Right lobe of liver (tissue), 6 donors: Measurements from ENCODE around the gene TRIM41. TPM values are rescaled to one million over a fixed set of nuclear protein-coding genes. Genes with fewer than 3 reads are reported as not detected.

Source experiments
- ATAC-seq, 4 donors: fragments of 200-7000 bp; cut with Tn5 transposase; one replicate each; pipeline ENCODE4 v1.9.1; 2020; ENCODE audit warnings: mild to moderate bottlenecking in 4 of 4, moderate library complexity in 4 of 4
- DNase-seq, 3 donors: peaks; one replicate each; pipeline ENCODE4 v3.0.0-alpha.2; 2020
- H3K27ac ChIP-seq, 3 donors: fragments of 200-600 bp; one replicate each; pipeline ENCODE4 v1.8.0; 2022
- H3K27me3 ChIP-seq, 2 donors: fragments of 200-600 bp; one replicate each; pipeline ENCODE4 v1.8.0; 2022
- H3K36me3 ChIP-seq, 4 donors: fragments of 200-600 bp; sonication (generic) in 1 of 4; one replicate each; pipeline versions ENCODE4 v1.5.1 to v1.8.0; 2017 to 2022; ENCODE audit warnings: control low read depth in 1 of 4
- H3K4me1 ChIP-seq, 4 donors: fragments of 200-600 bp; sonication (generic) in 1 of 4; one replicate each; pipeline versions ENCODE4 v1.5.1 to v1.8.0; 2017 to 2022; ENCODE audit warnings: control low read depth in 1 of 4
- H3K4me3 ChIP-seq, 3 donors: fragments of 200-600 bp; one replicate each; pipeline ENCODE4 v1.8.0; 2022
- H3K9me3 ChIP-seq, 4 donors: fragments of 200-600 bp; sonication (generic) in 1 of 4; one replicate each; pipeline versions ENCODE4 v1.5.1 to v1.8.0; 2017 to 2022; ENCODE audit warnings: control low read depth in 1 of 4
- CTCF ChIP-seq, 4 donors: fragments of 200-600 bp in 3 of 4; fragments of 450-650 bp in 1 of 4; IDR thresholded peaks; one replicate each; pipeline versions ENCODE4 v1.5.1 to v1.8.0; 2016 to 2022; ENCODE audit warnings: antibody characterized with exemption in 4 of 4, mild to moderate bottlenecking in 2 of 4
- POLR2A ChIP-seq: fragments of 450-650 bp; IDR thresholded peaks from one replicate; pipeline ENCODE4 v1.6.1; 2017; ENCODE audit warnings: antibody characterized with exemption, mild to moderate bottlenecking
- WGBS: methylation state at CpG from one replicate; pipeline ENCODE4 v1.1.6; 2018; ENCODE audit warnings: low coverage, low lambda C conversion rate; ENCODE audit not compliant: insufficient coverage; ENCODE audit errors: missing lambda C conversion rate; 5-methylcytosine and 5-hydroxymethylcytosine counted together
- intact Hi-C, 2 donors: fragments of 100-400 bp; cut with DNase I; formaldehyde crosslinking; loops; one replicate each; pipeline versions ENCODE4 v1.11.2 to v1.14.1; 2022
- total RNA-seq, 6 experiments: library from RNA; depleted of rRNA in 2 of 6; stranded (reverse); fragments of >200 nt in 2 of 6; fragmentation: NEBNext Ultra II Directional in 3 of 6; extraction: Animal tissue kit (Norgen Biotek cat#: 25700) in 3 of 6; gene quantifications; one replicate each; pipeline versions ENCODE4 v1.1.0 to v1.2.4, GENCODE V29; 2016 to 2023
- donor health status: DM: no; HTN: yes; CAD: no.
- donor health status: DM: no; HTN: no; CAD: no.
- donor health status: DM: no; HTN: no; CAD: no.
- donor health status: DM: no; HTN: yes; CAD: no.
- donor health status: DM: no; HTN: yes; CAD: no.

Gene TRIM41
- total RNA-seq, 6 experiments from 2014 or later, result 7.3 to 20.6 (median 15.9) TPM

GRCh38 chr5:181239062-181239663, 16.1 kb downstream of the TRIM41 start:
- no peak for TF ChIP-seq POLR2A
- TF ChIP-seq CTCF (IDR thresholded peaks at IDR 0.05), result no peak
- Histone ChIP-seq H3K36me3 (peaks cover 41 to 78% (median 56%) of the 10 kb centered on the region in 4 donors), H3K27me3 (no peaks in the 10 kb centered on the region), H3K9me3 (no peaks in the 10 kb centered on the region), H3K4me1 (peaks cover 0 to 15% (median 5%) of the 10 kb centered on the region in 4 donors), H3K4me3 (no peak overlapping the region), H3K27ac (no peak overlapping the region)
- ATAC-seq (no peak), DNase-seq (no peak)
- intact Hi-C loops, result no loop called here
- 100% methylated on average over 2 of the region's 9 CpGs for WGBS

DNA sequence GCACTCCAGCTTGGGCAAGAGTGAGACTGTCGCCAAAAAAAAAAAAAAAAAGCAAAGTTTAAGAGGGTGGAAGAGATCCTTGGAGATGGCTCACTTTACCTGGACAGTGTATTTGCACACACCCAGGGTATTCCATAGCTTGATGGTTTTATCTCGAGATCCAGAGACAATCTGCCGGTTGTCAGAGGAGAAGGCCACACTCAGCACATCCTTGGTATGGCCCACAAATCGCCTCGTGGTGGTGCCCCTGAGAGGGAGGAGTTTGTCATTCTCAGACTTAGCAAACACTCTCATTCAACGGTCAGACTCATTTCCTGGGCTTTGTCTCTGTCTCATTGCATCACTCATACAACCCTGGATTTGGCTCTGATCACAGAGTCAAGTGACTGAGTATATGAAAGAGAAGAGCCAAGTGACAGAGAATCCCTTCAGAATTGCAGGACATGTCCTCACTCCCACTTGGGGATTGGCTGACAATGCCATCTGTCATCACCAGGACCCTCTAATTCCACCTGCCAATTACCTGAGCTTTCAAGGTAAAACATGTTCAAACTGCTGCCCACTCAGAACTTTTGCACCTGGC, 18.4 kb downstream of the TRIM41 start:
- intact Hi-C loops, result no loop called here
- no peak overlapping the region for H3K4me3 ChIP-seq
- peaks cover 32 to 57% (median 48%) of the 10 kb centered on the region in 4 donors for H3K36me3 ChIP-seq
- no peaks in the 10 kb centered on the region for H3K9me3 ChIP-seq
- no peaks in the 10 kb centered on the region for H3K27me3 ChIP-seq
- DNase-seq, result no peak
- ATAC-seq, result peak in 1 of 4 donors; percentile 6
- no peak for TF ChIP-seq CTCF (IDR thresholded peaks at IDR 0.05)
- TF ChIP-seq POLR2A, result no peak
- WGBS, result 33% methylated on average over 3 of the region's 6 CpGs
- H3K4me1 ChIP-seq, result peaks cover 0 to 30% (median 13%) of the 10 kb centered on the region in 4 donors
- no peak overlapping the region for H3K27ac ChIP-seq

- peak overlapping the region in 2 of 3 donors; percentile 73 to 87 for H3K27ac ChIP-seq
- intact Hi-C loops, result no loop called here
- H3K4me1 ChIP-seq, result peaks cover 0 to 30% (median 13%) of the 10 kb centered on the region in 4 donors
- peaks cover 26 to 51% (median 43%) of the 10 kb centered on the region in 4 donors for H3K36me3 ChIP-seq
- 27% methylated on average over 6 of the region's 6 CpGs for WGBS
- TF ChIP-seq POLR2A, result no peak
- TF ChIP-seq CTCF (IDR thresholded peaks at IDR 0.05), result no peak
- DNase-seq (no peak), ATAC-seq (no peak)
- H3K9me3 ChIP-seq, result no peaks in the 10 kb centered on the region
- no peaks in the 10 kb centered on the region for H3K27me3 ChIP-seq
- peak overlapping the region; percentile 82 to 94 (median 91) for H3K4me3 ChIP-seq
Measured at GRCh38 chr5:181242031-181242451, 19.0 kb downstream of the TRIM41 start.

- peak in 3 of 4 donors; percentile 0 to 1 (median 0) for ATAC-seq
- WGBS, result 2% methylated on average over 13 of the region's 25 CpGs
- Histone ChIP-seq H3K27me3 (no peaks in the 10 kb centered on the region), H3K27ac (peak overlapping the region; percentile 73 to 93 (median 87)), H3K4me1 (peaks cover 0 to 35% (median 13%) of the 10 kb centered on the region in 4 donors), H3K36me3 (peaks cover 17 to 41% (median 33%) of the 10 kb centered on the region in 4 donors), H3K9me3 (no peaks in the 10 kb centered on the region), H3K4me3 (peak overlapping the region; percentile 82 to 94 (median 91))
- TF ChIP-seq CTCF (IDR thresholded peaks at IDR 0.05) (no peak), POLR2A (no peak)
- DNase-seq, result no peak
- intact Hi-C loops, result no loop called here
Measured at GRCh38 chr5:181243018-181243563, 20.0 kb downstream of the TRIM41 start.
